ENCODE results near the gene PER2. TPM values are rescaled to one million over a fixed set of nuclear protein-coding genes. Genes with fewer than 3 reads are reported as not detected.

The PER2 gene
- total RNA-seq, 1 experiment from 2014 or later = 6.6 TPM

DNA sequence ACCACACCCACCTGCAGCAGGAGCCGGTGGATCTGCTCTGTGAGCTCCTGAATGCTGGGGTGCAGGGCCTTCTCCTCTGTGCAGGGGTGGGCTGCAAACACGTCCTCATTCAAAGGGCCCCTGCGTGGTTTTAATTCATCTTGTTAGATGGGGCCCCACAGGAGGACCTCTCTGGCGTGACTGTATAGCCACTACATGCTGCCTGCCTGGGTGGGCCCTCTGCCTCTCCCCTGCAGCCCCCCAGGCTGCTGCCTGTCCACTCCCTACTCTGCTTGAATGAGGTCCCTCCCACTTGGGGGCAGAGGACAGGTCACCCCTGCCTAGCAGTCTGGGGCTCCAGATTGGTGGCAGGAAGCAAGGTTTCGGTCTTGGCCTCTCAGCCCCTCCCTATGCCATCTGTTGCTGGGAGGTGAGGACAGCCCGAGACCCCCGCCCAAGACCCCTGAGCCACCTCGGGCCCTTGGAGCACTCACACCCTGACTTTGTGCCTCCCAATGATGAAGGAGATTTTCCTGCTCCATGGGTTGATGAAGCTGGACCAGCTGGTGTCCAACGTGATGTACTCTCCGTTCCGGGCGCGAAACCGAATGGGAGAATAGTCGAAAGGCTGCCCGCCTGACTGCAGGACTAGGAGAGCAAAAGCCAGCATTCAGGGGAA lies 26.6 kb downstream of the PER2 start:
- Mint-ChIP-seq H3K4me1 (peaks cover 3% of the 10 kb centered on the region), H3K27ac (no peak overlapping the region), H3K9me3 (no peaks in the 10 kb centered on the region), H3K27me3 (ENCODE audit: low read depth) (no peaks in the 10 kb centered on the region), H3K4me3 (no peak overlapping the region), H3K36me3 (no peaks in the 10 kb centered on the region; the same call in 1 of the 2 replicates)
- TF ChIP-seq NFYB (CRISPR knock-in tag; conservative IDR thresholded peaks at IDR 0.05; ENCODE audit: low read depth) (no peak), ZNF416 (CRISPR knock-in tag; IDR thresholded peaks at IDR 0.05) (no peak), TEAD1 (CRISPR knock-in tag; IDR thresholded peaks at IDR 0.05) (no peak), ETV6 (CRISPR knock-in tag; IDR thresholded peaks at IDR 0.05) (no peak), ZNF263 (CRISPR knock-in tag; IDR thresholded peaks at IDR 0.05; ENCODE audit: low read depth) (no peak)
- TF ChIP-seq, protein P1, sequence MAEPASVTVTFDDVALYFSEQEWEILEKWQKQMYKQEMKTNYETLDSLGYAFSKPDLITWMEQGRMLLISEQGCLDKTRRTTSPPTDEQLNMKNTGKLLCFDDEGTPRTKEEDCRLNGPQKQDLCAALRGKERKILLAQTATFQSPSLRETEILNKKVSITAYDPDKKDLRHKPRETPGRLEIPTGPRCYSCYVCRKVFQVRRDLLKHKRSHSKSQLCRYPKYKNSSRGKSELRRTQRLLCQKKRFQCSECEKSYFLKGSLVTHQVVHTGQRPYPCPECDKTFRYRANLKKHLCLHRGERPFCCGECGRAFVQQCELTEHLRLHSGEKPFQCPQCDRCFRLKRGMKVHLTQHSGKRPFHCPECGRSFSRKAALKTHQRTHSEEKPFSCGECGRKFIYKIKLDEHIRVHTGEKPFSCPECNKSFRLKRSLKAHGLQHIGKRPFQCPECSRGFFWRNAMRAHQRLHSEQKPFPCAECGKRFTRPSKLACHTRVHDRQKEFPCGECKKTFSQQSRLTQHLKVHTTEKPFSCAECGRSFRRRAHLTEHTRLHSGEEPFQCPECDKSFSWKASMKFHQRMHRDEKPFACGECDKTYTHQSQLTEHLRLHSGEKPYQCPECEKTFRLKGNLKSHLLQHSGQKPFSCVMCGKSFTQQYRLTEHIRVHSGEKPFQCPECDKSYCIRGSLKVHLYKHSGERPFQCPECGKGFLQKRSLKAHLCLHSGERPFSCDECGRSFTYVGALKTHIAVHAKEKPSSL (CRISPR knock-in tag; conservative IDR thresholded peaks at IDR 0.05) = no peak
- TF ChIP-seq, protein P2, sequence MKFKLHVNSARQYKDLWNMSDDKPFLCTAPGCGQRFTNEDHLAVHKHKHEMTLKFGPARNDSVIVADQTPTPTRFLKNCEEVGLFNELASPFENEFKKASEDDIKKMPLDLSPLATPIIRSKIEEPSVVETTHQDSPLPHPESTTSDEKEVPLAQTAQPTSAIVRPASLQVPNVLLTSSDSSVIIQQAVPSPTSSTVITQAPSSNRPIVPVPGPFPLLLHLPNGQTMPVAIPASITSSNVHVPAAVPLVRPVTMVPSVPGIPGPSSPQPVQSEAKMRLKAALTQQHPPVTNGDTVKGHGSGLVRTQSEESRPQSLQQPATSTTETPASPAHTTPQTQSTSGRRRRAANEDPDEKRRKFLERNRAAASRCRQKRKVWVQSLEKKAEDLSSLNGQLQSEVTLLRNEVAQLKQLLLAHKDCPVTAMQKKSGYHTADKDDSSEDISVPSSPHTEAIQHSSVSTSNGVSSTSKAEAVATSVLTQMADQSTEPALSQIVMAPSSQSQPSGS (CRISPR knock-in tag; IDR thresholded peaks at IDR 0.05; ENCODE audit: borderline replicate concordance, low read depth) = no peak
- TF ChIP-seq, protein P3, sequence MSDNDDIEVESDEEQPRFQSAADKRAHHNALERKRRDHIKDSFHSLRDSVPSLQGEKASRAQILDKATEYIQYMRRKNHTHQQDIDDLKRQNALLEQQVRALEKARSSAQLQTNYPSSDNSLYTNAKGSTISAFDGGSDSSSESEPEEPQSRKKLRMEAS (CRISPR knock-in tag; IDR thresholded peaks at IDR 0.05) = no peak
- CTCF ChIA-PET = interaction anchor here (1.1 to 3.8 kb wide), 4 partner anchors 13 to 102 kb away, joined by 3 to 79 read pairs (median 12); partner anchors contain the start of genes HES6 and PER2
- no peak for ATAC-seq
- POLR2A ChIA-PET = no interaction called here
- no peak for DNase-seq (ENCODE audit: low spot score)

DNA sequence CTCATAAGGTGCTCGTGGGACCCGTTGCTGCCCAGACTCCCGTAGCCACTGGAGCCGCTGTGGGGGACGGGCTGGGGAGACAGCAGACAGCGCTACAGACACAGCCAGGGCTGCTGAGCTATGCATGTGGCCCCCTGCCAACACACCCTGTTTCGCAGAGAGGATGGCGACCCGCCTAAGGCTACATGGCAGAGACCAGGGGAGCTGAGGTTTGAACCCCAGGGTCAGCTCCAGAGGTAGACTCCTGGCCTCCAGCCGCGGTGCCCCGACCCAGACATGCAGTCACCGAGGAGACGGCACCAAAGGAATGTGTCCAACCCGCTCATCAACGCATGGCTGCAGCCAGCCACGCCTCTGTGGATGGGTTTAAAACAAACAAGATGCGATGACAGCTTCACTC lies 27.5 kb downstream of the PER2 start:
- no peak for DNase-seq (ENCODE audit: low spot score)
- TF ChIP-seq SP1 (CRISPR knock-in tag; conservative IDR thresholded peaks at IDR 0.05) = no peak
- no peak for TF ChIP-seq RELA (CRISPR knock-in tag; IDR thresholded peaks at IDR 0.05; ENCODE audit: borderline replicate concordance)
- TF ChIP-seq, protein P4, sequence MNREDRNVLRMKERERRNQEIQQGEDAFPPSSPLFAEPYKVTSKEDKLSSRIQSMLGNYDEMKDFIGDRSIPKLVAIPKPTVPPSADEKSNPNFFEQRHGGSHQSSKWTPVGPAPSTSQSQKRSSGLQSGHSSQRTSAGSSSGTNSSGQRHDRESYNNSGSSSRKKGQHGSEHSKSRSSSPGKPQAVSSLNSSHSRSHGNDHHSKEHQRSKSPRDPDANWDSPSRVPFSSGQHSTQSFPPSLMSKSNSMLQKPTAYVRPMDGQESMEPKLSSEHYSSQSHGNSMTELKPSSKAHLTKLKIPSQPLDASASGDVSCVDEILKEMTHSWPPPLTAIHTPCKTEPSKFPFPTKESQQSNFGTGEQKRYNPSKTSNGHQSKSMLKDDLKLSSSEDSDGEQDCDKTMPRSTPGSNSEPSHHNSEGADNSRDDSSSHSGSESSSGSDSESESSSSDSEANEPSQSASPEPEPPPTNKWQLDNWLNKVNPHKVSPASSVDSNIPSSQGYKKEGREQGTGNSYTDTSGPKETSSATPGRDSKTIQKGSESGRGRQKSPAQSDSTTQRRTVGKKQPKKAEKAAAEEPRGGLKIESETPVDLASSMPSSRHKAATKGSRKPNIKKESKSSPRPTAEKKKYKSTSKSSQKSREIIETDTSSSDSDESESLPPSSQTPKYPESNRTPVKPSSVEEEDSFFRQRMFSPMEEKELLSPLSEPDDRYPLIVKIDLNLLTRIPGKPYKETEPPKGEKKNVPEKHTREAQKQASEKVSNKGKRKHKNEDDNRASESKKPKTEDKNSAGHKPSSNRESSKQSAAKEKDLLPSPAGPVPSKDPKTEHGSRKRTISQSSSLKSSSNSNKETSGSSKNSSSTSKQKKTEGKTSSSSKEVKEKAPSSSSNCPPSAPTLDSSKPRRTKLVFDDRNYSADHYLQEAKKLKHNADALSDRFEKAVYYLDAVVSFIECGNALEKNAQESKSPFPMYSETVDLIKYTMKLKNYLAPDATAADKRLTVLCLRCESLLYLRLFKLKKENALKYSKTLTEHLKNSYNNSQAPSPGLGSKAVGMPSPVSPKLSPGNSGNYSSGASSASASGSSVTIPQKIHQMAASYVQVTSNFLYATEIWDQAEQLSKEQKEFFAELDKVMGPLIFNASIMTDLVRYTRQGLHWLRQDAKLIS (CRISPR knock-in tag; IDR thresholded peaks at IDR 0.05; ENCODE audit: borderline replicate concordance) = no peak
- ChIA-PET CTCF (interaction anchor here (0.5 to 1.4 kb wide), 4 partner anchors 17 to 101 kb away, joined by 3 read pairs; partner anchors contain the start of gene PER2), POLR2A (no interaction called here)
- Mint-ChIP-seq H3K9me3 (no peaks in the 10 kb centered on the region), H3K36me3 (no peaks in the 10 kb centered on the region; the same call in 1 of the 2 replicates), H3K4me1 (peaks cover 5% of the 10 kb centered on the region), H3K27me3 (ENCODE audit: low read depth) (no peaks in the 10 kb centered on the region), H3K27ac (no peak overlapping the region), H3K4me3 (no peak overlapping the region)
- no peak for ATAC-seq
